HG02610 (cell line): ENCODE results near the gene PTGIS.

Experiments used
- ATAC-seq: cut with Tn5 transposase; IDR thresholded peaks from one replicate; pipeline ENCODE4 v1.9.1; 2021; ENCODE audit warnings: mild to moderate bottlenecking, moderate library complexity; ENCODE audit not compliant: unreplicated experiment

PTGIS gene

GRCh38 chr20:49503176-49503575 lies 64.8 kb downstream of the PTGIS start:
- no peak for ATAC-seq

- ATAC-seq, result no peak
These were observed 66.0 kb downstream of the PTGIS start for GRCh38 chr20:49501917-49502316.

GRCh38 chr20:49497398-49497669 lies 70.6 kb downstream of the PTGIS start:
- no peak for ATAC-seq

GRCh38 chr20:49496553-49497397 lies 71.2 kb downstream of the PTGIS start:
- ATAC-seq, result no peak

- no peak for ATAC-seq
These were observed 71.9 kb downstream of the PTGIS start for GRCh38 chr20:49496043-49496442.

GRCh38 chr20:49490689-49491088 lies 77.2 kb downstream of the PTGIS start:
- no peak for ATAC-seq

GRCh38 chr20:49489688-49490087 lies 78.2 kb downstream of the PTGIS start:
- ATAC-seq, result no peak

- ATAC-seq, result no peak
These were observed 81.9 kb downstream of the PTGIS start for GRCh38 chr20:49486064-49486463.

GRCh38 chr20:49485563-49485962 lies 82.4 kb downstream of the PTGIS start:
- no peak for ATAC-seq

- ATAC-seq, result peak; percentile 54
These were observed 83.5 kb downstream of the PTGIS start for GRCh38 chr20:49484180-49485140.

- ATAC-seq, result peak; percentile 5
These were observed 84.2 kb downstream of the PTGIS start for GRCh38 chr20:49483696-49484123.

- no peak for ATAC-seq
These were observed 84.8 kb downstream of the PTGIS start for GRCh38 chr20:49483018-49483695.

GRCh38 chr20:49482621-49483017 lies 85.3 kb downstream of the PTGIS start, which contains the start of gene KCNB1:
TSS of gene KCNB1 (minus strand) at chr20:49482668. CDS start at chr20:49482480, 188 bp downstream.
- ATAC-seq, result no peak

GRCh38 chr20:49482173-49482572 lies 85.8 kb downstream of the PTGIS start:
- no peak for ATAC-seq

- no peak for ATAC-seq
These were observed 86.8 kb downstream of the PTGIS start for GRCh38 chr20:49481116-49481515.

- ATAC-seq, result no peak
These were observed 87.7 kb downstream of the PTGIS start for GRCh38 chr20:49480236-49480635.

GRCh38 chr20:49479785-49480184 lies 88.2 kb downstream of the PTGIS start:
- ATAC-seq, result no peak

- ATAC-seq, result no peak
These were observed 88.9 kb downstream of the PTGIS start for GRCh38 chr20:49478754-49479689.

- no peak for ATAC-seq
These were observed 89.7 kb downstream of the PTGIS start for GRCh38 chr20:49478266-49478665.

GRCh38 chr20:49477200-49477599 lies 90.7 kb downstream of the PTGIS start:
- ATAC-seq, result no peak
